RKO (cell line): Measurements from ENCODE around the gene CHRM5.
A peak's percentile ranks its signal among the peaks of the same experiment; 100 is the strongest.
"Not testable (repeated sequence)": the region's sequence is repeated elsewhere in the genome, so short reads cannot be mapped to it uniquely, and the experiment has no call there.

ENCODE experiments used
- DNase-seq: peaks from one replicate; pipeline ENCODE4 v3.0.0-alpha.2; 2016; ENCODE audit warnings: low spot score

The CHRM5 gene

GRCh38 chr15:34039790-34040113 is 71.5 kb downstream of the CHRM5 start:
- DNase-seq = no peak

DNA sequence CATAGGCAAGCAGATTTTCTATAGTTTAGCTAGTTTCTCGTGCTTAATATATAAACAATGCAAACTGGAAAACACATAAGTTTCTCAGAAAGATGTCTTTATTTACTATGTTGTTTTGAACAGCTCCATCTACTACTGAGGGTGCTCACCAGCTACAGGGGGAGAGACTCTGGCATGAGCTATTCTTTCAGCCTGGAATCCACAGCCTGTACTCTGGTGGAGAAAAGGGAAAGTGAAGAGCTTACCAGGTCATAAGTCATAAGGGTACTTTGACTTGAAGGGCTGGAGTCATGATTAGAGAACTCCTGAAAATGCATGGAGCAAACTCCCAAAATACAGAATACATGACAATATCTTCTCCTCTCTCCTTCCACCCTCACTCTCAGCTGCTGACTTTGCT is 75.1 kb downstream of the CHRM5 start:
- no peak for DNase-seq

GRCh38 chr15:34043813-34044212 is 75.5 kb downstream of the CHRM5 start:
- DNase-seq = no peak

- DNase-seq = no peak
These were observed 78.3 kb downstream of the CHRM5 start for GRCh38 chr15:34046471-34047145.

GRCh38 chr15:34047893-34048775 is 79.8 kb downstream of the CHRM5 start:
- DNase-seq = no peak

- peak; percentile 30 for DNase-seq
These were observed 80.8 kb downstream of the CHRM5 start for GRCh38 chr15:34049112-34049511.

- DNase-seq = not testable (repeated sequence)
These were observed 82.1 kb downstream of the CHRM5 start for GRCh38 chr15:34050385-34050784.

DNA sequence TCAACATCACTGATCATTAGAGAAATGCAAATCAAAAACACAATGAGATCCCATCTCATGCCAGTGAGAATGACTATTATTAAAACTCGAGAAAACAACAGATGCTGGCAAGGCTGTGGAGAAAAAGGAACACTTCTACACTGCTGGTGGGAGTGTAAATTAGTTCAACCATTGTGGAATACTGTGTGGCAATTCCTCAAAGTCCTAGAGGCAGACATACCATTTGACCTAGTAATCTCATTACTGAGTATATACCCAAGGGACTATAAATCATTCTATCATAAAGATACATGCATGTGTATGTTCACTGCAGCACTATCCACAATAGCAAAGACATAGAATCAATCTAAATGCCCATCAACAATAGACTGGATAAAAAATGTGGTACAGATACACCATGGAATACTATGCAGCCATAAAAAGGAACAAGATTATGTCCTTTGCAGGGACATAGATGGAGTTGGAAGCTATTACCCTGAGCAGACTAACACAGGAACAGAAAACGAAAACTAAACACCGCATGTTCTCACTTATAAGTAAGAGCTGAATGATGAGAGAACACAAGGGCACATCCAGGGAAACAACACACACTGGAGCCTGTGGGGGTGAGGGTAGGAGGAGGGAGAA is 85.9 kb downstream of the CHRM5 start:
- no peak for DNase-seq

DNA sequence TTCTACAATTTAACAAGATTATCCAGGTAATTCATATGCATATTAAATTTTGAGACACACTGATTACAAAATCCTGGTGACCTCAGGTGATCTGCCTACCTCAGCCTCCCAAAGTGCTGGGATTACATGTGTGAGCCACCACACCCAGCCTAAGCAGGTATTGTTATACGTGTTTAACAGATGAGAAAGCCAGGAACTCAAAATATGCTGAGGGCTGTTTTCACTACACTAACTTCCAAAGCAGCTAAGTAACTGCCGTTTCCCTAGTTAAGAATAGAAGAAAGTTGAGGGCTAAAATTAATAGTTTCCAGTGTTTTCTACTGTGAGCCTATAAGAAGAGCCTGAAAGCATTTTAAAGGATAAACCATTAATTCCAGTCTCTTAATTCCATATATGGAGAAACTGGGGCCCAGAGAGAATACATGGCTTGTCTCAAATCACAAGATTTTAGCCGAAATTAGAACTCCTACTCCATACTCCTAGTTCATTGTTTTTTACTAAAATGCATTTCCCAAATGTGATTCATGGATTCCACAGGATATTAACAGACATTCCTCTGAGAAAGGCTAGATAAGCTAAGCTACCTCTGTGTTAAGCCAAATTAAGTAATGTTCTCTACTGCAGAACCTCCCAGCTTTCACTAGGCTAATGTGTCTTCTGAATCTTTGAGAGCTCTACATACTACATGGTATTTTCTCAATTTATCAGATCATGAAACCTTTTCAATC is 87.7 kb downstream of the CHRM5 start:
- peak; percentile 16 for DNase-seq

- no peak for DNase-seq
These were observed 88.6 kb downstream of the CHRM5 start for GRCh38 chr15:34056911-34057310.

- no peak for DNase-seq
These were observed 91.2 kb downstream of the CHRM5 start for GRCh38 chr15:34059476-34059875.

DNA sequence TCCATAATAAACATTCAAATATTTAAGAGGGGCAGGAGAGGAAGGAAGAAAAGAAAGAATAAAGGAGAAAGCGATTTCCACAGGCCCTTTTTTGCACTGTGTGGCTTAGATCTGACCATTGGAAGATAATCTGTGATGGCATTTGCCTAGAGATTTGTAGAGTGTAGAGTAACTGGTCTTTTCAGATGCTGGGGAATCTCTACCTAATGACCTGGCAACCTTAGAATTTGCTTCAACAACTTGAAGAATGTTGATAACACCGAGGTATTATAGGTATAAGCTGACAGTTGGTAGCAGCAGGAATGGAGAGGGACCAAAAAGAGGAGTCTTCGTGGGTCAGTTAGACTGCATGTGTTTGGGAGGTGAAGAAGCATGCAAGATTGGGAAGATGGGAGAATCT is 91.6 kb downstream of the CHRM5 start:
- DNase-seq = no peak

GRCh38 chr15:34064438-34064837 is 96.1 kb downstream of the CHRM5 start:
- DNase-seq = no peak

GRCh38 chr15:34065261-34065660 is 97.0 kb downstream of the CHRM5 start:
- DNase-seq = no peak

DNA sequence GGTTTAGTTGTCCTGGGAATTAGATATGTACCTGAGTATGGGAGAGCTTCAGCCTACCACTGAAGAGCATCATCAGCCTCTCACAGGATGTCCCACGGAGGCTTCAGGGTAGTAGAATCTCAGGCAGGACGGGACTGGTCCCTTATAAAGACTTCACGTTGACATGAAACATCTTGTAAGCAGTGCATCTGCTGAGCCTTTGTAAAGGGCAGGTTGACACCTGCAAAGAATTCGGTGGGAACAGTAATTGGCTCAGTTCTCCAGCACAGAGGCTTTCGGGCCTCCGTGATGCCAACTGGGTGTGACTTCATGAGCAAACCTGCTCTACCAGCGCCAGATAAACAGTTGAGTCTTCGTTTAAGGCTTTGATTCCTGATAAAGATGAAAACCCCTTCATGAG is 97.6 kb downstream of the CHRM5 start:
- DNase-seq = no peak

DNA sequence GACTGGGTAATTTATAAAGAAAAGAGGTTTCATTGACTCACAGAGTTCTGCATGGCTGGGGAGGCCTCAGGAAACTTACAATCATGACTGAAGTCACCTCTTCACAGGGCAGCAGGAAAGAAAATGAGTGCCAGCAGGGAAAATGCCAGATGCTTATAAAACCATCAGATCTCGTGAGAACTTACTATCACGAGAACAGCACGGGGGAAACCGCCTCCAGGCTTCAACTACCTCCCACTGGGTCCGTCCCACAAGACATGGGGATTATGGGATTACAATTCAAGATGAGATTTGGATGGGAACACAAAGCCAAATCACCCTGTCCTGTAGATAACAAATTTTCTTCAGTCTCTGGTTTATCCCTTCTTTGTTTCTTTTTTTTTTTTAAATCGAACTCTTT is 101.7 kb downstream of the CHRM5 start:
- no peak for DNase-seq

GRCh38 chr15:34076785-34077184 is 108.5 kb downstream of the CHRM5 start:
- DNase-seq = no peak

- no peak for DNase-seq
These were observed 110.6 kb downstream of the CHRM5 start for GRCh38 chr15:34078900-34079299.

GRCh38 chr15:34079904-34080303 is 111.6 kb downstream of the CHRM5 start:
- DNase-seq = no peak

GRCh38 chr15:34084086-34084485 is 115.8 kb downstream of the CHRM5 start:
- no peak for DNase-seq

- no peak for DNase-seq
These were observed 117.4 kb downstream of the CHRM5 start for GRCh38 chr15:34085746-34086145.

- DNase-seq = no peak
These were observed 131.6 kb downstream of the CHRM5 start for GRCh38 chr15:34099914-34100313.
